HCT116 (cell line): ENCODE data around the gene PADI3. TPM values are rescaled to one million over a fixed set of nuclear protein-coding genes. Genes with fewer than 3 reads are reported as not detected.

Experiments used
- ATAC-seq: fragments of 200-7000 bp; cut with Tn5 transposase; 2 replicates; pipeline ENCODE4 v1.9.1; 2020; ENCODE audit warnings: mild to moderate bottlenecking, moderate library complexity
- BruUV-seq: library from RNA; stranded (reverse); fragments of 400-500 nt; replicated peaks from 2 replicates; lab custom pipeline; 2021; lab: Mats Ljungman, UMichigan
- CTCF ChIA-PET: fragments of 300-600 bp; sonication (Branson Sonifier 250); formaldehyde crosslinking; loops from one replicate; lab custom pipeline; 2021; ENCODE audit warnings: antibody characterized with exemption; lab: Charles Lee
- POLR2A ChIA-PET: fragments of 300-600, 350-600 bp; sonication (Branson Sonifier 250); formaldehyde crosslinking; loops from one replicate; lab custom pipeline; 2021; ENCODE audit warnings: antibody characterized with exemption; lab: Charles Lee
- RAD21 ChIA-PET, 2 experiments: fragments of 300-600 bp; sonication (Branson Sonifier 250); formaldehyde crosslinking; loops; one replicate each; lab custom pipeline; 2023; ENCODE audit warnings: low total read pairs in 2 of 2; ENCODE audit not compliant: uncharacterized antibody in 2 of 2, unreplicated experiment in 2 of 2, low non-redundant PET in 1 of 2; lab: Charles Lee
- DNase-seq: peaks from one replicate; pipeline ENCODE4 v3.0.0-alpha.2; 2010; ENCODE audit warnings: low read depth, low spot score
- H2AFZ ChIP-seq: fragments of 200-600 bp; shearing (Covaris generic), sonication (generic); 2 replicates; pipeline ENCODE4 v1.6.1; 2017; ENCODE audit warnings: low read depth, mixed run types, mixed read lengths, antibody characterized with exemption, low read length; ENCODE audit not compliant: poor library complexity, severe bottlenecking
- H3K27ac ChIP-seq: 2 replicates; pipeline ENCODE4 v1.5.1; 2012; ENCODE audit warnings: low read depth, low read length
- H3K27me3 ChIP-seq: fragments of 200-600 bp; sonication (generic); 2 replicates; pipeline ENCODE4 v1.6.1; 2016; ENCODE audit warnings: mixed run types, low read length, mixed read lengths; ENCODE audit not compliant: insufficient read depth
- H3K36me3 ChIP-seq, 2 experiments: fragments of 200-500 bp in 1 of 2; fragments of 200-600 bp in 1 of 2; sonication (Bioruptor generic) in 1 of 2; sonication (generic) in 1 of 2; 2 replicates each; pipeline versions ENCODE4 v1.5.1 to v1.6.1; 2014 to 2016; ENCODE audit warnings: low read length in 2 of 2, inconsistent platforms in 1 of 2, mixed read lengths in 1 of 2, mixed run types in 1 of 2; ENCODE audit not compliant: insufficient read depth in 2 of 2, control insufficient read depth in 1 of 2
- H3K4me1 ChIP-seq, 2 experiments: fragments of 200-600 bp in 1 of 2; sonication (generic) in 1 of 2; 2 replicates each; pipeline versions ENCODE4 v1.5.1 to v1.6.1; 2012 to 2017; ENCODE audit warnings: low read length in 2 of 2, inconsistent platforms in 1 of 2, mild to moderate bottlenecking in 1 of 2, mixed read lengths in 1 of 2, mixed run types in 1 of 2, moderate library complexity in 1 of 2; ENCODE audit not compliant: insufficient read depth in 2 of 2, control insufficient read depth in 1 of 2
- H3K4me2 ChIP-seq: fragments of 200-600 bp; sonication (generic); 2 replicates; pipeline ENCODE4 v1.6.1; 2017; ENCODE audit warnings: mixed run types, low read length, mixed read lengths
- H3K4me3 ChIP-seq, 2 experiments: fragments of 200-600 bp in 1 of 2; sonication (generic) in 1 of 2; replicated peaks in 1 of 2; 2 replicates each; pipeline ENCODE4 v1.5.1; 2011 to 2016; ENCODE audit warnings: low read length in 2 of 2, control low read depth in 1 of 2, low read depth in 1 of 2, mild to moderate bottlenecking in 1 of 2, mixed read lengths in 1 of 2, mixed run types in 1 of 2
- H3K79me2 ChIP-seq: fragments of 200-600 bp; sonication (generic); 2 replicates; pipeline ENCODE4 v1.6.1; 2017; ENCODE audit warnings: mild to moderate bottlenecking, mixed run types, low read length, moderate library complexity, mixed read lengths; ENCODE audit not compliant: insufficient read depth
- H3K9ac ChIP-seq: fragments of 200-600 bp; sonication (generic); 2 replicates; pipeline ENCODE4 v1.6.1; 2016; ENCODE audit warnings: low read length, mixed read lengths
- H3K9me2 ChIP-seq: fragments of 200-600 bp; sonication (generic), shearing (Covaris generic); 2 replicates; pipeline ENCODE4 v1.6.1; 2017; ENCODE audit warnings: mixed run types, mild to moderate bottlenecking, moderate library complexity; ENCODE audit not compliant: insufficient read depth
- H3K9me3 ChIP-seq, 2 experiments: fragments of 200-500 bp in 1 of 2; fragments of 200-600 bp in 1 of 2; sonication (Bioruptor generic) in 1 of 2; sonication (generic) in 1 of 2; 2 replicates each; pipeline ENCODE4 v1.6.1; 2014 to 2017; ENCODE audit warnings: low read length in 2 of 2, mixed read lengths in 2 of 2, inconsistent platforms in 1 of 2, low read depth in 1 of 2, mild to moderate bottlenecking in 1 of 2, mixed run types in 1 of 2, moderate library complexity in 1 of 2; ENCODE audit not compliant: control insufficient read depth in 1 of 2, insufficient read depth in 1 of 2
- H4K20me1 ChIP-seq: fragments of 200-600 bp; sonication (generic), shearing (Covaris generic); 2 replicates; pipeline ENCODE4 v1.6.1; 2017; ENCODE audit warnings: mixed run types, mild to moderate bottlenecking, moderate library complexity; ENCODE audit not compliant: insufficient read depth
- CBX3 ChIP-seq: IDR thresholded peaks from 2 replicates; pipeline ENCODE4 v1.6.1; 2012; ENCODE audit warnings: low read depth
- ELF1 ChIP-seq: IDR thresholded peaks from 2 replicates; pipeline ENCODE4 v1.6.1; 2012; ENCODE audit warnings: low read depth, borderline replicate concordance
- EZH2 ChIP-seq: fragments of 200-600 bp; sonication (generic); IDR thresholded peaks from 2 replicates; pipeline ENCODE4 v1.6.1; 2017; ENCODE audit warnings: antibody characterized with exemption, mixed run types
- JUND ChIP-seq: IDR thresholded peaks from 2 replicates; pipeline ENCODE4 v1.6.1; 2012
- YY1 ChIP-seq: IDR thresholded peaks from 2 replicates; pipeline ENCODE4 v1.6.1; 2011; ENCODE audit warnings: low read length, low read depth, moderate library complexity, mild to moderate bottlenecking; ENCODE audit not compliant: insufficient replicate concordance; ENCODE audit errors: extremely low read depth
- ZFX ChIP-seq: fragments of 450-650 bp; IDR thresholded peaks from 2 replicates; pipeline ENCODE4 v1.6.1; 2017
- ZNF274 ChIP-seq: fragments of 200-500 bp; sonication (Bioruptor generic); IDR thresholded peaks from 2 replicates; pipeline ENCODE4 v1.6.1; 2014; ENCODE audit warnings: mild to moderate bottlenecking, low read depth, low read length, inconsistent platforms
- intact Hi-C: fragments of 100-400 bp; cut with micrococcal nuclease; formaldehyde crosslinking; loops from 2 replicates; pipeline ENCODE4 v1.10.0; 2022
- total RNA-seq: library from RNA; stranded (reverse); gene quantifications from one replicate; pipeline ENCODE4 v1.2.1, GENCODE V29; 2021; ENCODE audit not compliant: unreplicated experiment
- TF ChIP-seq, protein P1 (sequence below): IDR thresholded peaks from 2 replicates; pipeline ENCODE4 v1.6.1; 2012; ENCODE audit warnings: low read depth
- TF ChIP-seq, protein P2 (sequence below): IDR thresholded peaks from 2 replicates; pipeline ENCODE4 v1.6.1; 2011; ENCODE audit warnings: mild to moderate bottlenecking, low read length, moderate library complexity; ENCODE audit not compliant: insufficient replicate concordance; ENCODE audit errors: extremely low read depth
- TF ChIP-seq, protein P3 (sequence below): IDR thresholded peaks from 2 replicates; pipeline ENCODE4 v1.6.1; 2012
- TF ChIP-seq, protein P4 (sequence below): IDR thresholded peaks from 2 replicates; pipeline ENCODE4 v1.6.1; 2012
- TF ChIP-seq, protein P5 (sequence below), 3 experiments: fragments of 200-600 bp in 1 of 3; sonication (generic) in 1 of 3; IDR thresholded peaks in 2 of 3; conservative IDR thresholded peaks in 1 of 3; 2 replicates each; pipeline ENCODE4 v1.5.1; 2012 to 2017; ENCODE audit warnings: low read depth in 2 of 3, low read length in 2 of 3, antibody characterized with exemption in 1 of 3, borderline replicate concordance in 1 of 3, control low read depth in 1 of 3, mild to moderate bottlenecking in 1 of 3, mixed read lengths in 1 of 3, mixed run types in 1 of 3, moderate library complexity in 1 of 3; ENCODE audit not compliant: insufficient read depth in 1 of 3

PADI3 gene
- total RNA-seq, 1 experiment from 2014 or later: 0.93 TPM

DNA sequence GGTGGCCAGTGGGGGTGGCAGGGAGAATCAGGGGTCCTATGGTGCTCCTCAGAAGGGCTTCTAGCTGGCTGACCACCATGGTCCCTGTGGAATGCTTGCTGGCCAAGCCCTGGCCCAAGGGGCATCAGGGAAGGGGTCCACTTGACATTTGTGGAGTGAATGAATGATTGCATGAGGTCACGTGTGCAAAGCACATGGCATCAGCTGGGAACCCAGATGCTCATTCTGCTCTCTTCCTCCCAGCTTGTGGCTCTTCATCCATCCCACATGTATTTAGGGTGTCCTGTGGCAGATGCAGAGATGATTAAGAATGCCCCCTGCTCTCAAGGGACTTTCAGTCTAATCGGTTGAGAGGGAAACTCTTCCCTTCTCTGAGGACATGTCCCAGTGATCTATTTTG is 32.0 kb downstream of the PADI3 start (continued):
- TF ChIP-seq, protein P1, sequence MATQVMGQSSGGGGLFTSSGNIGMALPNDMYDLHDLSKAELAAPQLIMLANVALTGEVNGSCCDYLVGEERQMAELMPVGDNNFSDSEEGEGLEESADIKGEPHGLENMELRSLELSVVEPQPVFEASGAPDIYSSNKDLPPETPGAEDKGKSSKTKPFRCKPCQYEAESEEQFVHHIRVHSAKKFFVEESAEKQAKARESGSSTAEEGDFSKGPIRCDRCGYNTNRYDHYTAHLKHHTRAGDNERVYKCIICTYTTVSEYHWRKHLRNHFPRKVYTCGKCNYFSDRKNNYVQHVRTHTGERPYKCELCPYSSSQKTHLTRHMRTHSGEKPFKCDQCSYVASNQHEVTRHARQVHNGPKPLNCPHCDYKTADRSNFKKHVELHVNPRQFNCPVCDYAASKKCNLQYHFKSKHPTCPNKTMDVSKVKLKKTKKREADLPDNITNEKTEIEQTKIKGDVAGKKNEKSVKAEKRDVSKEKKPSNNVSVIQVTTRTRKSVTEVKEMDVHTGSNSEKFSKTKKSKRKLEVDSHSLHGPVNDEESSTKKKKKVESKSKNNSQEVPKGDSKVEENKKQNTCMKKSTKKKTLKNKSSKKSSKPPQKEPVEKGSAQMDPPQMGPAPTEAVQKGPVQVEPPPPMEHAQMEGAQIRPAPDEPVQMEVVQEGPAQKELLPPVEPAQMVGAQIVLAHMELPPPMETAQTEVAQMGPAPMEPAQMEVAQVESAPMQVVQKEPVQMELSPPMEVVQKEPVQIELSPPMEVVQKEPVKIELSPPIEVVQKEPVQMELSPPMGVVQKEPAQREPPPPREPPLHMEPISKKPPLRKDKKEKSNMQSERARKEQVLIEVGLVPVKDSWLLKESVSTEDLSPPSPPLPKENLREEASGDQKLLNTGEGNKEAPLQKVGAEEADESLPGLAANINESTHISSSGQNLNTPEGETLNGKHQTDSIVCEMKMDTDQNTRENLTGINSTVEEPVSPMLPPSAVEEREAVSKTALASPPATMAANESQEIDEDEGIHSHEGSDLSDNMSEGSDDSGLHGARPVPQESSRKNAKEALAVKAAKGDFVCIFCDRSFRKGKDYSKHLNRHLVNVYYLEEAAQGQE: no peak
- TF ChIP-seq EZH2: no peak
- TF ChIP-seq ZFX: no peak
- no peak for TF ChIP-seq JUND
- TF ChIP-seq, all 23 proteins: peak for 0

DNA sequence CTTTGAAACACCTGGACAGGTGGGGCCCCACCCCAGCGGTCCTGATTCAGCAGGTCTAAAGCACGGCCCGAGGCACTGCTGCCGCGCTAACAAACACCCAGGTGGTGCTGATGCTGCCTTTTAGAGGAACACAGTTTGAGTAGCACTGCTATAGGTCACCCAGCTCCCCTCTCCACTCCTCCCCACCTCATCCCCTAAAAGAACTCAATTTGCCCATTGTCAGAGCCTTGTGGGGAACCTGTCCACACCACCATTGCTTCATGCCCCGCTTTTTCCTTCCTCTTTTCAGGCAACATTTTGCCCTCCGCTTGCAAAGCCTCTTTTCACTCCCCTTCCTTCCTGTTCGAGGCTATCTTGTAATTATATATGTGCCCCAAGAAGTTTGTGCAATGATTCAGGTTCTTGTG is 32.9 kb downstream of the PADI3 start:
- POLR2A ChIA-PET: no interaction called here
- CTCF ChIA-PET: no interaction called here
- Histone ChIP-seq H3K9me2 (no peaks in the 10 kb centered on the region), H3K9ac (no peak overlapping the region), H3K4me1 (no peaks in the 10 kb centered on the region), H3K36me3 (no peaks in the 10 kb centered on the region), H2AFZ (no peak overlapping the region), H4K20me1 (no peaks in the 10 kb centered on the region), H3K4me3 (no peak overlapping the region), H3K9me3 (no peaks in the 10 kb centered on the region), H3K27me3 (peaks cover 3% of the 10 kb centered on the region; the same call in 1 of the 2 replicates), H3K27ac (no peak overlapping the region), H3K79me2 (no peaks in the 10 kb centered on the region), H3K4me2 (no peak overlapping the region)
- intact Hi-C loops: no loop called here
- no peak for ATAC-seq
- no peak for DNase-seq
- RAD21 ChIA-PET: no interaction called here
- BruUV-seq: no TSS peak
- no peak for TF ChIP-seq ZNF274
- TF ChIP-seq, protein P1: no peak
- TF ChIP-seq, protein P2, sequence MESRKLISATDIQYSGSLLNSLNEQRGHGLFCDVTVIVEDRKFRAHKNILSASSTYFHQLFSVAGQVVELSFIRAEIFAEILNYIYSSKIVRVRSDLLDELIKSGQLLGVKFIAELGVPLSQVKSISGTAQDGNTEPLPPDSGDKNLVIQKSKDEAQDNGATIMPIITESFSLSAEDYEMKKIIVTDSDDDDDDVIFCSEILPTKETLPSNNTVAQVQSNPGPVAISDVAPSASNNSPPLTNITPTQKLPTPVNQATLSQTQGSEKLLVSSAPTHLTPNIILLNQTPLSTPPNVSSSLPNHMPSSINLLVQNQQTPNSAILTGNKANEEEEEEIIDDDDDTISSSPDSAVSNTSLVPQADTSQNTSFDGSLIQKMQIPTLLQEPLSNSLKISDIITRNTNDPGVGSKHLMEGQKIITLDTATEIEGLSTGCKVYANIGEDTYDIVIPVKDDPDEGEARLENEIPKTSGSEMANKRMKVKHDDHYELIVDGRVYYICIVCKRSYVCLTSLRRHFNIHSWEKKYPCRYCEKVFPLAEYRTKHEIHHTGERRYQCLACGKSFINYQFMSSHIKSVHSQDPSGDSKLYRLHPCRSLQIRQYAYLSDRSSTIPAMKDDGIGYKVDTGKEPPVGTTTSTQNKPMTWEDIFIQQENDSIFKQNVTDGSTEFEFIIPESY: no peak
- TF ChIP-seq JUND: no peak
- TF ChIP-seq CBX3: no peak
- TF ChIP-seq, protein P3, sequence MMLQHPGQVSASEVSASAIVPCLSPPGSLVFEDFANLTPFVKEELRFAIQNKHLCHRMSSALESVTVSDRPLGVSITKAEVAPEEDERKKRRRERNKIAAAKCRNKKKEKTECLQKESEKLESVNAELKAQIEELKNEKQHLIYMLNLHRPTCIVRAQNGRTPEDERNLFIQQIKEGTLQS: no peak
- no peak for TF ChIP-seq ELF1
- TF ChIP-seq YY1: no peak
- TF ChIP-seq, protein P4, sequence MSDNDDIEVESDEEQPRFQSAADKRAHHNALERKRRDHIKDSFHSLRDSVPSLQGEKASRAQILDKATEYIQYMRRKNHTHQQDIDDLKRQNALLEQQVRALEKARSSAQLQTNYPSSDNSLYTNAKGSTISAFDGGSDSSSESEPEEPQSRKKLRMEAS: no peak
- TF ChIP-seq, protein P5, sequence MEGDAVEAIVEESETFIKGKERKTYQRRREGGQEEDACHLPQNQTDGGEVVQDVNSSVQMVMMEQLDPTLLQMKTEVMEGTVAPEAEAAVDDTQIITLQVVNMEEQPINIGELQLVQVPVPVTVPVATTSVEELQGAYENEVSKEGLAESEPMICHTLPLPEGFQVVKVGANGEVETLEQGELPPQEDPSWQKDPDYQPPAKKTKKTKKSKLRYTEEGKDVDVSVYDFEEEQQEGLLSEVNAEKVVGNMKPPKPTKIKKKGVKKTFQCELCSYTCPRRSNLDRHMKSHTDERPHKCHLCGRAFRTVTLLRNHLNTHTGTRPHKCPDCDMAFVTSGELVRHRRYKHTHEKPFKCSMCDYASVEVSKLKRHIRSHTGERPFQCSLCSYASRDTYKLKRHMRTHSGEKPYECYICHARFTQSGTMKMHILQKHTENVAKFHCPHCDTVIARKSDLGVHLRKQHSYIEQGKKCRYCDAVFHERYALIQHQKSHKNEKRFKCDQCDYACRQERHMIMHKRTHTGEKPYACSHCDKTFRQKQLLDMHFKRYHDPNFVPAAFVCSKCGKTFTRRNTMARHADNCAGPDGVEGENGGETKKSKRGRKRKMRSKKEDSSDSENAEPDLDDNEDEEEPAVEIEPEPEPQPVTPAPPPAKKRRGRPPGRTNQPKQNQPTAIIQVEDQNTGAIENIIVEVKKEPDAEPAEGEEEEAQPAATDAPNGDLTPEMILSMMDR (IDR thresholded peaks at IDR 0.05 in 2 of 3, conservative IDR thresholded peaks at IDR 0.05 in 1 of 3; ENCODE audit: borderline replicate concordance in 1 of 3, insufficient read depth in 1 of 3, low read depth in 2 of 3, low read length in 2 of 3): no peak
